GM21515 (cell line): ENCODE results near the gene WAS.
"Not testable (repeated sequence)": the region's sequence is repeated elsewhere in the genome, so short reads cannot be mapped to it uniquely, and the experiment has no call there.

Source experiments
- ATAC-seq: cut with Tn5 transposase; IDR thresholded peaks from one replicate; pipeline ENCODE4 v1.9.1; 2021; ENCODE audit not compliant: unreplicated experiment

Gene WAS

DNA sequence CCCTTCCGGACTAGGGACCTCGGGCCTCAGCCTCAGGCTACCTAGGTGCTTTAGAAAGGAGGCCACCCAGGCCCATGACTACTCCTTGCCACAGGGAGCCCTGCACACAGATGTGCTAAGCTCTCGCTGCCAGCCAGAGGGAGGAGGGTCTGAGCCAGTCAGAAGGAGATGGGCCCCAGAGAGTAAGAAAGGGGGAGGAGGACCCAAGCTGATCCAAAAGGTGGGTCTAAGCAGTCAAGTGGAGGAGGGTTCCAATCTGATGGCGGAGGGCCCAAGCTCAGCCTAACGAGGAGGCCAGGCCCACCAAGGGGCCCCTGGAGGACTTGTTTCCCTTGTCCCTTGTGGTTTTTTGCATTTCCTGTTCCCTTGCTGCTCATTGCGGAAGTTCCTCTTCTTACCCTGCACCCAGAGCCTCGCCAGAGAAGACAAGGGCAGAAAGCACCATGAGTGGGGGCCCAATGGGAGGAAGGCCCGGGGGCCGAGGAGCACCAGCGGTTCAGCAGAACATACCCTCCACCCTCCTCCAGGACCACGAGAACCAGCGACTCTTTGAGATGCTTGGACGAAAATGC, at the start of gene WAS:
TSS of gene WAS (plus strand) at position 389 of the 572 bp plus-strand sequence. CDS start at position 444, 55 bp downstream.
- ATAC-seq: peak; percentile 80

DNA sequence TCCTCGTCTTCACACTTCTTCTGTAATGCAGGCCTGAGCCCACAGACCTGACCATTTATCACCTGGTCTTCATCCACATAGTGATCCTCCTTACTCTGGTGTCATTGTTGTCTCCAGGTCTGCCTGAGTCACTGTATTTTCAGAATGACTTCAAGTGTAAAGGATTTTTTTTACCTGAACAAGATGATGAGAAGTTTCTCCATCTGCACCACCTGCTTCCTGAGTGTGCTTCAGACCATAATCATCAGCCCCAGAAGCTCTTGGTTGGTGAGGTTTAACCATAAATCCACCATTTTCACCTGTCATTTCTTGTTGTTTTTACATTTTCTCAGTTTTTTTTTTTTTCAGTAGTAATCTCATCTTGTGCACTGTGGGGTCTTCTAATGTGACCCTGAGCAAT, 47.3 kb upstream of the WAS start:
- no peak for ATAC-seq

DNA sequence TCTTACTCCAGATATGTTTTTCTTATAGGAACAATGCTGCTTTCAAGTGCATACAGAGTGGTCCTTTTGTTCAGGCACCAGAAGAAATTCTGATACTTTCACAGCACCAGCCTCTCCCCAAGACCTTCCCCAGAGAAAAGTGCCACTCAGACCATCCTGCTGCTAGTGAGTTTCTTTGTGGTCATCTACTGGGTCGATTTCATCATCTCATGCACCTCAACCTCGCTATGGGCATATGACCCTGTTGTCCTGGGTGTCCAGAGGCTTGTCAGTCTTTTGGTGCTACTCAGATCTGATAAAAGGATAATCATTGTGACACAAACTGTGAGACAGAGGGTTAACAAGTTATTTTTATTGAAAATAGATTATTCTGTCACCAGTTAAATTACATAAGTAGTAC, 46.8 kb upstream of the WAS start:
- ATAC-seq: no peak

DNA sequence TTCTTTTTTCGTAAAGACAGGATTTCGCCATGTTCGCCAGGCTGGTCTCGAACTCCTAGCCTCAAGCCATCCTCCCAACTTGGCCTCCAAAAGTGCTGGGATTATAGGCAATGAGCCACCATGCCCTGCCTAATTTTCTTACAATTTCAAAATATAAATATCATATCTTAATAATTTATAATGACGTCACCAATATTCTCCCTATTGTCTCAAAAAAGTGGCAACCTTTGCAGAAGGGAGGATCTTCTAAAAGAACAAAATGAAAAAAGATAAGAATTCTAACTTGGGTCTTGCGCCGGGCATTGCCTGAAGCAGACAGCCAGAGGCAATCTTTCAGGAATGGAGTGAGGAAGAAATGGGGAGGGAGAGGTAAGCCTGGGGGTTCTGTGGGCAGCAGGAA, 37.9 kb upstream of the WAS start:
- ATAC-seq: no peak

DNA sequence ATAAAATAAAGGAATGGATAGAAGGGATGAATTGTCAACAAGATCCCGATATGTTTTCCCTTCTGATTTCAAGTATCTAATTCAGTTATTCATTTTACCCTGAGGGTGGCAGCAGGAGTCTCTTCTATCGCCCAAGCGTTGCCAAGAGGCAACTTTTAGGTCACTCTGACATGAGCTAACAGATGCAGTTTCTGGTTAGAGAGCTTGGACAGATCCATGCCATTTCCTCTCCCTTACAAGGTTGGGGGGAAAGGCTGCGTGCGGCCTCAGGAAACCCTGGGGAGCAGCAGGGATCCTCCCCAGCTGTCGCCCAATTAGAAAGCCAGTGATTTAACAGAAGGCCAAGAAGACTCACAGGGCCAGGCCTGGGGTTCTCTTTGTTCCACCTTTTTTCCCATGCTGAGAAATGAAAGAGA, 35.3 kb upstream of the WAS start:
- no peak for ATAC-seq

DNA sequence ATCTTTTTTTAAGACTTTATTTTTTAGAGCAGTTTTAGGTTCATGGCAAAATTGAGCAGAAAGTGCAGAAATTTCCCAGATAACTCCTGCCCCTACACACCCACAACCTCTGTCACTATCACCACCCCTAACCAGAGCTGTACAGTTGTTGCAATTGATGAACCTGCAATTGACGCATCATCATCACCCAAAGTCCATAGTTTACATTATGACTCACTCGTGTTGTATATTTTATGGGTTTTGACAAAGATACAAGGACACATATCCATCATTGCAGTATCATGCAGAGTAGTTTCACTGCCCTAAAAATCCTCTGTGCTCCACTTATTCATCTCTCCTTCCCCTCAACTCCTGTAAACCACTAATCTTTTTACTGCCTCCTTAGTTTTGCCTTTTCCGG, 34.5 kb upstream of the WAS start:
- ATAC-seq: no peak

DNA sequence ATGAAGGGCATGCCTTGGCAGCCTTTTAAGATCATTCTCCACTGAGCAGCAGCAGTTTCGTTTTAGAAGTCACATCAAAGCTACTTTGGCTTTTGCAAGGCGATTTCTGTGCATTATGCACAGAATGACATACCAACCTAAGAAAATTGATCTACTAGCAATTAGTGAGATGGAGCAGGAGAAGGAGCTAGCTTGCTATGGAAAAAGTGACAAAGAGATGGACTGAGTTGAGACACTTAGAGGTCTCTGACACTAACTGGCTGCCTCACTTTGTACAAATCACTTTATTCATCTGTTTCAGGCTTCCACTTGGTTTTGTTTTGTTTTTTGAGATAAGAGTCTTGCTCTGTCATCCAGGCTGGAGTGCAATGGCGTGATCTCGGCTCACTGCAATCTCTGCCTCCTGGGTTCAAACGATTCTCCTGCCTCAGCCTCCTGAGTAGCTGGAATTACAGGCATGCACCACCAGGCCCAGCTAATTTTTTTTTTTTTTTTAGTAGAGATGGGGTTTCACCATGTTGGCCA, 31.5 kb upstream of the WAS start:
- not testable (repeated sequence) for ATAC-seq

DNA sequence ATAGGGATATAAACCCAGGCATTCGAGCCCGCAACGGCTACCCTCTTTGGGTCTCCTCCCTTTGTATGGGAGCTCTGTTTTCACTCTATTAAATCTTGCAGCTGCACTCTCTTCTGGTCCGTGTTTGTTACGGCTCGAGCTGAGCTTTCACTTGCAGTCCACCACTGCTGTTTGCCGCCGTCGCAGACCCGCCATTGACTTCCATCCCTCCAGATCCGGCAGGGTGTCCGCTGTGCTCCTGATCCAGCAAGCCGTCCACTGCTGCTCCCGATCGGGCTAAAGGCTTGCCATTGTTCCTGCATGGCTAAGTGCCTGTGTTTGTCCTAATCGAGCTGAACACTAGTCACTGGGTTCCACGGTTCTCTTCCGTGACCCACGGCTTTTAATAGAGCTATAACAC, 28.9 kb upstream of the WAS start:
- not testable (repeated sequence) for ATAC-seq

DNA sequence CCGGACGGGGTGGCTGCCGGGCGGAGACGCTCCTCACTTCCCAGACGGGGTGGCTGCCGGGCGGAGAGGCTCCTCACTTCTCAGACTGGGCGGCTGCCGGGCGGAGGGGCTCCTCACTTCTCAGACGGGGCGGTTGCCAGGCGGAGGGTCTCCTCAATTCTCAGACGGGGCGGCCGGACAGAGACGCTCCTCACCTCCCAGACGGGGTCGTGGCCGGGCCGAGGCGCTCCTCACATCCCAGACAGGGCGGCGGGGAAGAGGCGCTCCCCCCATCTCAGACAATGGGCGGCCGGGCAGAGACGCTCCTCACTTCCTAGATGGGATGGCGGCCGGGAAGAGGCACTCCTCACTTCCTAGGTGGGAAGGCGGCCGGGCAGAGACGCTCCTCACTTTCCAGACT, 23.9 kb upstream of the WAS start:
- not testable (repeated sequence) for ATAC-seq

DNA sequence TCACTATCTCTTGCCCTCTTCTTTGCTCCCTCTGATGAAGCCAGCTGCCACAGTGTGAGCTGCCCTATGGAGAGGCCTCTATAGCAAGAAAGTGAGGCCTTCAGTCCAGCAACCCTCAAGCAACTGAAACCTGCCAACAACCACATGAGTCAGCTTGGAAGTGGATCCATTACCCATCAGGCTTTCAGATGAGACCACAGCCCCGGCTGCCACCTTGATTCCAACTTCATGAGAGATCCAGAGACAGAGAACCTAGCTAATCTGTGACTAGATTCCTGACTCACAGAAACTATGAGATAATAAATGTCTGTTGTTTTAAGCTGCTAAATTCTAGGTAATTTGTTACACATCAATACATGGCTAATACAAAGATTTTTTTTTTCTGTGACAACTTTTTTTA, 20.4 kb upstream of the WAS start:
- ATAC-seq: no peak

DNA sequence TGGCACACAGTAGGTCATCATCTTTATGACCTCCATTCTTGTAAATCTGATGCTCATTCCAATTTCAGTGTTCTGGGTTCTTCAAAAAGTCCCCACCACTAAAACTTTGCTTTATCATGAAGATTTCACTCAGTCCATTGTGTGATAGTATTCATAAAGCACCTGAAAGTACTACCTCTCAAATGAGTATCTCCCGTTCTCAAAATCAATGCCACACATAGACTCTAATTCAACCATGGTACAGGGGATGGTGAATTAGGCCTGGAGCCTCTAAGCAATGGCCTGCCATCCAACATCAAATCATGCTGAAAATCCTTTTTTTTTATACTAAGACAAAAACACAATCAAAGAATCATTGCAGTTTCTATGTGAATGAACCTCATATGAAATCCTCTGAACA, 19.4 kb upstream of the WAS start:
- ATAC-seq: no peak

DNA sequence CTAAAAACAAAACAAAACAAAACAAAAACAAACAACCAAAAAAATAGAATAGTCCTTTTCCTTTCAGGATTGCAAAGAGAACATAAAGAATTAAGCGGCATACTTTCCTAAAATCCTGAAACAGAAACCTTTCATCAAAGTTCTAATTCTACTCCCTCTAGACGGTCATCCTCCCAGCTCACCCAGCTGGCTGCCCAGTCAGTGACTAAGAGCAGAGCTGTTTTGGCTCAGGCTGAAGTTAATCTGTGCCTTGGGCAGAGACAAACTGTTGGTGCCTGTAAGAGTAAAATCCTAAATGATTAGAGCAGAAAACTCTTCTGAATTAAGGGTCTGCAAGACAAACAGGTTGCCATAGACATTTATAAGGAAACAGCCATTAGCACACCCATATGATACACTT, 17.6 kb upstream of the WAS start:
- ATAC-seq: no peak

DNA sequence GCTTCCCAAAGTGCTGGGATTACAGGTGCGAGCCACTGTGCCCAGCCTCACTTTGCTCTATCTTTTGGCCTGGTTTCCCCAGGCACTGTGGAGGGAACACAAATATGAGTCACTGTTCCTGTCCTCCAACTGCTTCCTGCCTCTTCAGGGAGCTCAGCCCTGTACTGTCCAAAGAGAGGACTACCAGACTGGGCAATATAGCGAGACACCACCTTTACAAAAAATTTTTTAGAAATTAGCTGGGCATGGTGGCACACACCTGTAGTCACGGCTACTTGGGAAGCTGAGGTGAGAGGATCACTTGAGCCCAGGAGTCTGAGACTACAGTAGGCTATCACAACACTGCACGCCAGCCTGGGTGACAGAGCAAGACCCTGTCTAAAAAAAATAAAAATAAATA, 16.9 kb upstream of the WAS start:
- no peak for ATAC-seq

DNA sequence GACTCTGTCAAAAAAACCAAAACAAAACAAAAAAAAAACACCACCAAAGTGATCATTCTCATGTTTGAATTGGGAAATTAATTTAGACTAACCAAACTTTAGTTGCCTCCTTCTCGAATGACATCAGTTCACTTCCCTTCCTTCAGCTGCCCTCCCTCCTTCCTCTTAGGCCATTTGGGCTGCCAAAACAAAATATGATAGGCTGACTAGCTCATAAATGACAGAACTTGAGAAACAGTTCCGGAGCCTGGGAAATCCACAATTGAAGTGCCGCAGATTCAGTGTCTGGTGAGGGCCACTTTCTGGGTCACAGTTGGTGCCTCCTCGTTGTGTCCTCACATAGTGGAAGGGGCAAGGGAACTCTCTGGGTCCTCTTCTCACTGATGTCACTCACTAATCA, 16.1 kb upstream of the WAS start:
- no peak for ATAC-seq

DNA sequence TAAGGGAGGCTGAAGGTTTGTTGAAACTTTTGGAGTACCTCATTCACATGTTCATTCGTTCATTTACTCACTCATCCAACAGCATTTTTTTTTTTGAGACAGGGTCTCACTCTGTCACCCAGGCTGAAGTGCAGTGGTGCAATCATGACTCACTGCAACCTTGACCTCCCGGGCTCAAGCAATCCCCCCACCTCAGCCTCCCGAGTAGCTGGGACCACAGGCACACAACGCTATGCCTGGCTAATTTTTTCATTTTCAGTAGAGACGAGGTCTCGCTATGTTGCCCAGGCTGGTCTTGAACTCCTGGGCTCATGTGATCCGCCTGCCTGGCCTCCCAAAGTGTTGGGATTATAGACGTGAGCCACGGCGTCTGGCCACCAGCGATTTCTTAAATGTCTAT, 15.4 kb upstream of the WAS start:
- ATAC-seq: not testable (repeated sequence)

DNA sequence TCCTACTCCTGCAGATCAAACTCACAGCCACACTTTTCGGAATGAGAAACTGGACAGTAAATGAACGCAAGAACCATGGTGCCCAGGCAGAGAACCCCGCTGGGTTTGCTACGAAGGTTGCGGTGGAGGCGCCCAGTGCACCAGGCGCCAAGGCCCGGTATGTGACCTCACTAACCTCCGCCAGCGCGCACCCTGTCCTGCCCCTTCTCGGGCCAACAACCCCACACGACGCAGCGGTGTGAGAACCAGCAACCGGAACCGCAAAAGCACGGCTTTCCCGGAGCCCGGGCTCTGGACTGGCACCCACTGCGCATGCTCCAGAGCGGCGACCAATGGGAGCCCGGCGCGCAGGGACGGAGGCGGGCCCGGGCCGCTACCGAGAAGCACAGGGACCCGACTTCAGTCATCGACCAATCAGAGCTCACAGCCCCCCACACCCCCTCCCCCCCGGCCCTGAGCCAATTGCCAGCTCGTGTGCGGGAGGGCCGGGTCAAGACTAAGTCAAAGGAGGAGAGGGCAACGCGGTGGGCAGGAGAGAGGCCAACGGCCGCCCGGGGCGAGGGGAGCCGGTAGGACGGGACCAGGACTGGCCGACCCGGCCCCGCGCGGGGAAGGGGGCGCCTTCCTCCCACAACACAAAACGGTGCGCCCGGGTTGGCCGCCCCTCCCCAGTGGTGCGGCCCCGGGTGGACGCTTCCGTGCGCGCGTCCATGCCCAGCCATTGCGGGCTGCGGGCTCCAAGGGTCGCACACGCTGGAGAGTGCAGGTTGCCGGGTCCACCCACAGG, 7.3 kb upstream of the WAS start:
- peak; percentile 91 for ATAC-seq

DNA sequence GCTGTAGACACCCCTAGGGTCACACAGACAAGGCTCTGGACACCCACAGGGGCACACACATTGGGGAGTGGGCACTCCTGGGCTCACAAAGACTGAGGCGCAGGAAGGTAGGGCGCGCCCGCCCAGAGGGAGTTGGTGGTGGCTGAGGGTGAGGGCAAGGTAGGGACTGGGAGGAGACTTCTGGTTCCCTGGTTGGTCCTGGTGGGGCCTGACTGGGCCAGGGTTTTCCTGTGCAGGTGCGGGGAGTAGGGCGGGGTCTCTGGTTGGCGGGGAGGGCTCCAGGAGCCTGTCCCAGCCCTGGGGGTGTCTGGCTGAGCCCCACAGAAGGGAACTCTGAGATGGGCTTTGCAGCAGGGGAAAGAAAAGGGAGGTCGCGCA, 6.7 kb upstream of the WAS start:
- ATAC-seq: no peak

DNA sequence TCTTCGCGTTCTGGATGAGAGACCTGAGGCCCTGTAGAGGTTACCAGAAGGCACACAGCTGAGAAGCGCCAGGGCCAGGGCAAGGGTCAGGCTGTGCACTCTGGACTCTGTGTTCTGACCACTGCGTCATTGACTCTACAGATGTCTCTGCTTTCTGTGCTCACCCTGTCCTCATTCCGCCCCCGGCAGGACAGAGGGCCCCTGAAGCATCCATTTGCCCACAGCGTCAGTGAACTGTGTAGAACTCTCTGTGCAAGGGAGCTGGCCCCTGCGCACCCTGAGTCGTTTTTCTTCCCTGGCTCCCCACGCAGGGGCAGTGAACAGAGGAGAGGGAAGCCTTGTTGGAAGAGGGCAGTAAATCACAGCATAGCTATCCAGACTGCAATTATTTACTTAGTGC, 6.1 kb upstream of the WAS start:
- no peak for ATAC-seq

DNA sequence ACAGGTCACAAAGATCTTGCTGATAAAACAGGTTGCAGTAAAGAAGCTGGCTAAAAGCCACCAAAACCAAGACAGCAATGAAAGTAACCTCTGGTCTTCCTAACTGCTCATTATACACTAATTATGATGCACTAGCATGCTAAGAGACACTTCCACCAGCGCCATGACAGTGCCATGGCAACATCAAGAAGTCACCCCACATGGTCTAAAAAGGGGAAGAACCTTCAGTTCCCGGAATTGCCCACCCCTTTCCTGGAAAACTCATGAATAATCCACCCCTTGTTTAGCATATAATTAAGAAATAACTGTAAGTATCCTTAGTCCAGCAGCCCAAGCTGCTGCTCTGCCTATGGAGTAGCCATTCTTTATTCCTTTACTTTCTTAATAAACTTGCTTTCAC, 3.1 kb upstream of the WAS start:
- not testable (repeated sequence) for ATAC-seq

DNA sequence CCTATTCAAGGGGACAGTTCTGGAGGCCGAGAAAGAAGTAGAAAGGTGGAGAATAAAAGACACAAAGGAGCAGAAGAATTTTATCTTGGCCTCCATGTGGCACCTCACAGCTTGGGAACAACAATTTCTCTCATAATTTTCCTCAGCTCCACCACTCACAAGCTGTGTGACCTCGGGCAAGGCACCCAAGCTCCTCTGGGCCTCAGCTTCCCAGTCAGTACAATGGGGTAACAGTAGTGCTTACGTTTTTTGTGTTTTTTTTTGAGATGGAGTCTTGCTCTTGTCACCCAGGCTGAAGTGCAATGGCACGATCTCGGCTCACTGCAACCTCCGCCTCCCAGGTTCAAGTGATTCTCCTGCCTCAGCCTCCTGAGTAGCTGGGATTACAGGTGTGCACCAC, 2.7 kb upstream of the WAS start:
- ATAC-seq: not testable (repeated sequence)

DNA sequence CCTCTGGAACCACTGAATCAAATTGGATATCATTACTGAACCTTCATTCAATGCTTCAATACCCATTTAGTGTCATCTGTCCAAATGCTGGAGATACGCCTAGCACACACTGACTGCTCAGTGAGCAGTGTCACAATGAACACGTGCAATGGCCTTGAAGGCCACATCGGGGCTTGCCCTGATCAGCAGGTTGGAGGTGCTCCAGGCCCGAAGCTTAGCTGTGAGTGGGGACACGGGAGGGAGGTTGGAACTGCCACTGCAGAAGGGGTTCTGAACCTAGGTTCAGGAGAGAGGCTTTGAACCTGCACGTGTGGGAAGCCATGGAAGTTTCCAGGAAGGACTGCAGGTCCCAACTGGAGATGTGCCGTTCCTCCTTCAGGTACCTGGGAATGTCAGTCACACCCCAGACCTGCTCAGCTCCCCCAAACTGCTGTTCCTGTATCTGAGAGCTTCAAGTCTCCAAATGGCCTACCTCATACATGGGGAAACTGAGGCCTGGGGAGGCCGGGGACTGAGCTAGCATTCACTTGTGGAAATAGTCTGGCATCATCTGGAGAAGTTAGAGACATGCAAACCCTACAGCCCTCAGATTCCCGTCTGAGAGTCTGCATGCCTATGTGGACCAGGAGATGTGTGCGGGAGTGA, 1.9 kb upstream of the WAS start:
- ATAC-seq: no peak

DNA sequence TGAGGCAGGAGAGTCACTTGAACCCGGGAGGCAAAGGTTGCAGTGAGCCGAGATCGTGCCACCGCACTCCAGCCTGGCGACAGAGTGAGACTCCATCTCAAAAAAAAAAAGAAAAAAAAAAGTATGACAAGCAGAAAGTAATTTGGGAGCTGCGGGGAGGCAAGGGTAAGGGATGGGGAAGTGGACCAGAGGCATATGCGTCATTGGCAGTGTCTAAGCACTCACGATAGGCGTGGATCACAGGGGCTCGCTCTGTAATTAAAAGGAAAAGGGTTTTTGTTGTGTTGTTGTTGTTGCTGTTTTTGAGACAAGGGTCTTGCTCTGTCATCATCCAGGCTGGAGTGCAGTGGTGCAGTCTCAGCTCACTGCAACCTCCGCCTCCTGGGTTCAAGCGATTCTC, 804 bp upstream of the WAS start:
- not testable (repeated sequence) for ATAC-seq
